ENCODE results near the gene RPL19.

The RPL19 gene

GRCh38 chr17:39252788-39253460 is 52.8 kb downstream of the RPL19 start:
- no peak overlapping the region for H3K4me3 ChIP-seq (replicated peaks; ENCODE audit: low read depth, low read length)
- no peak for TF ChIP-seq CTCF (IDR thresholded peaks at IDR 0.05; ENCODE audit: low read depth, low read length, missing control alignments)
- no peak for DNase-seq (ENCODE audit: extremely low read depth, low read depth)
